MCF 10A (cell line): ENCODE data around the gene AXIN2. TPM values are rescaled to one million over a fixed set of nuclear protein-coding genes. Genes with fewer than 3 reads are reported as not detected.

Source experiments
- BruUV-seq: library from RNA; stranded (reverse); fragments of 400-500 nt; replicated peaks from 2 replicates; lab custom pipeline; 2021; lab: Mats Ljungman, UMichigan
- CTCF ChIA-PET: fragments of 300-600 bp; sonication (Branson Sonifier 250); formaldehyde crosslinking; extraction: SDS; loops from one replicate; lab custom pipeline; 2021; ENCODE audit warnings: antibody characterized with exemption, inconsistent platforms; lab: Yijun Ruan, JAX
- POLR2A ChIA-PET: fragments of 300-600, 350-650 bp; sonication (Branson Sonifier 250); formaldehyde crosslinking; extraction: SDS; loops from one replicate; lab custom pipeline; 2020; ENCODE audit warnings: antibody characterized with exemption, inconsistent platforms; lab: Yijun Ruan, JAX
- DNase-seq: peaks from one replicate; pipeline ENCODE4 v3.0.0-alpha.2; 2018; ENCODE audit not compliant: unreplicated experiment
- H3K27ac Mint-ChIP-seq: one replicate; pipeline ENCODE4 v1.8.0; 2022; ENCODE audit warnings: mild to moderate bottlenecking, low read depth, mixed read lengths; ENCODE audit not compliant: unreplicated experiment
- H3K27me3 Mint-ChIP-seq: one replicate; pipeline ENCODE4 v1.8.0; 2022; ENCODE audit warnings: mixed read lengths; ENCODE audit not compliant: insufficient read depth, unreplicated experiment
- H3K36me3 Mint-ChIP-seq: one replicate; pipeline ENCODE4 v1.8.0; 2022; ENCODE audit warnings: mild to moderate bottlenecking, moderate library complexity, mixed read lengths; ENCODE audit not compliant: insufficient read depth, unreplicated experiment
- H3K4me1 Mint-ChIP-seq: one replicate; pipeline ENCODE4 v1.8.0; 2022; ENCODE audit warnings: mixed read lengths; ENCODE audit not compliant: insufficient read depth, unreplicated experiment
- H3K4me3 Mint-ChIP-seq: one replicate; pipeline ENCODE4 v1.8.0; 2022; ENCODE audit warnings: mild to moderate bottlenecking, moderate library complexity, mixed read lengths; ENCODE audit not compliant: unreplicated experiment
- H3K9me3 Mint-ChIP-seq: one replicate; pipeline ENCODE4 v1.8.0; 2022; ENCODE audit warnings: mixed read lengths; ENCODE audit not compliant: unreplicated experiment
- CTCF ChIP-seq: fragments of 200-600 bp; IDR thresholded peaks from one replicate; pipeline ENCODE4 v1.8.0; 2022; ENCODE audit warnings: antibody characterized with exemption, mild to moderate bottlenecking; ENCODE audit not compliant: unreplicated experiment
- intact Hi-C: fragments of 100-400 bp; cut with micrococcal nuclease; formaldehyde crosslinking; loops from 2 replicates; pipeline ENCODE4 v1.14.1; 2022
- total RNA-seq: library from RNA; stranded (reverse); gene quantifications from 2 replicates; pipeline ENCODE4 v1.2.3, GENCODE V29; 2022

AXIN2 gene
- total RNA-seq, 1 experiment from 2014 or later: 0.16 TPM

- no TSS peak for BruUV-seq
These were observed 11.3 kb upstream of the AXIN2 start for GRCh38 chr17:65572581-65573281.

GRCh38 chr17:65572186-65572580, 10.7 kb upstream of the AXIN2 start:
- no peaks in the 10 kb centered on the region for H3K36me3 Mint-ChIP-seq
- intact Hi-C loops: no loop called here
- DNase-seq: no peak
- H3K4me1 Mint-ChIP-seq: no peaks in the 10 kb centered on the region
- no peak overlapping the region for H3K4me3 Mint-ChIP-seq
- CTCF ChIA-PET: no interaction called here
- POLR2A ChIA-PET: no interaction called here
- H3K27me3 Mint-ChIP-seq: no peaks in the 10 kb centered on the region
- H3K9me3 Mint-ChIP-seq: no peaks in the 10 kb centered on the region
- no peak overlapping the region for H3K27ac Mint-ChIP-seq
- BruUV-seq: no TSS peak
- TF ChIP-seq CTCF: no peak

More at GRCh38 chr17:65572581-65573281, 11.3 kb upstream of the AXIN2 start:
- no peak for TF ChIP-seq CTCF
- no peak for DNase-seq
- Mint-ChIP-seq H3K27me3 (no peaks in the 10 kb centered on the region), H3K27ac (no peak overlapping the region), H3K36me3 (no peaks in the 10 kb centered on the region), H3K4me3 (no peak overlapping the region), H3K9me3 (no peaks in the 10 kb centered on the region), H3K4me1 (no peaks in the 10 kb centered on the region)
- intact Hi-C loops: no loop called here
- ChIA-PET POLR2A (no interaction called here), CTCF (no interaction called here)

GRCh38 chr17:65568918-65569317, 7.5 kb upstream of the AXIN2 start:
- Mint-ChIP-seq H3K4me3 (no peak overlapping the region), H3K36me3 (no peaks in the 10 kb centered on the region), H3K4me1 (no peaks in the 10 kb centered on the region), H3K9me3 (no peaks in the 10 kb centered on the region), H3K27ac (no peak overlapping the region), H3K27me3 (no peaks in the 10 kb centered on the region)
- DNase-seq: no peak
- POLR2A ChIA-PET: no interaction called here
- intact Hi-C loops: loop anchor here (10.0 kb wide), 1 partner anchor 596 kb away; no protein-coding TSS in a partner anchor
- BruUV-seq: no TSS peak
- no peak for TF ChIP-seq CTCF
- CTCF ChIA-PET: interaction anchor here (0.6 kb wide), 1 partner anchor 386 kb away, joined by 3 read pairs; no protein-coding TSS in a partner anchor

- H3K36me3 Mint-ChIP-seq: no peaks in the 10 kb centered on the region
These were observed 6.1 kb upstream of the AXIN2 start for GRCh38 chr17:65567566-65567965.

More at GRCh38 chr17:65567566-65567965, 6.1 kb upstream of the AXIN2 start:
- Mint-ChIP-seq H3K4me1 (no peaks in the 10 kb centered on the region), H3K27ac (no peak overlapping the region), H3K9me3 (no peaks in the 10 kb centered on the region), H3K4me3 (no peak overlapping the region), H3K27me3 (no peaks in the 10 kb centered on the region)
- intact Hi-C loops: loop anchor here (10.0 kb wide), 1 partner anchor 597 kb away; no protein-coding TSS in a partner anchor
- CTCF ChIA-PET: interaction anchor here (0.7 kb wide), 1 partner anchor 336 kb away, joined by 3 read pairs; no protein-coding TSS in a partner anchor
- no peak for TF ChIP-seq CTCF
- POLR2A ChIA-PET: interaction anchor here (1.2 kb wide), 1 partner anchor 122 kb away, joined by 4 read pairs; no protein-coding TSS in a partner anchor
- DNase-seq: no peak
- no TSS peak for BruUV-seq
